BJ (cell line): ENCODE results near the gene FXYD5. TPM values are rescaled to one million over a fixed set of nuclear protein-coding genes. Genes with fewer than 3 reads are reported as not detected.

ENCODE experiments used
- CTCF ChIA-PET: fragments of 350-600 bp; formaldehyde crosslinking; extraction: SDS; loops from one replicate; lab custom pipeline; 2021; ENCODE audit warnings: antibody characterized with exemption, inconsistent platforms; lab: Yijun Ruan, JAX
- POLR2A ChIA-PET: fragments of 300-600 bp; sonication (Branson Sonifier 250); formaldehyde crosslinking; extraction: SDS; loops from one replicate; lab custom pipeline; 2021; ENCODE audit warnings: antibody characterized with exemption; lab: Charles Lee
- DNase-seq: peaks from one replicate; pipeline ENCODE4 v3.0.0-alpha.2; 2011; ENCODE audit warnings: low read depth
- H3K27me3 ChIP-seq: 2 replicates; pipeline ENCODE4 v1.6.0; 2011; ENCODE audit warnings: low read length; ENCODE audit not compliant: control insufficient read depth, insufficient read depth
- H3K36me3 ChIP-seq: 2 replicates; pipeline ENCODE4 v1.5.1; 2011; ENCODE audit warnings: low read length; ENCODE audit not compliant: control insufficient read depth, insufficient read depth
- H3K4me3 ChIP-seq: 2 replicates; pipeline ENCODE4 v1.5.1; 2011; ENCODE audit warnings: low read depth, mild to moderate bottlenecking, control low read depth, low read length
- polyA plus RNA-seq: library from polyadenylated mRNA; depleted of rRNA; stranded (reverse); fragments of >200 nt; gene quantifications from 2 replicates; pipeline ENCODE4 v1.2.3, GENCODE V29; 2011
- TF ChIP-seq, protein P1 (sequence below): IDR thresholded peaks from 2 replicates; pipeline ENCODE4 v1.5.1; 2011; ENCODE audit warnings: low read depth, mild to moderate bottlenecking, control low read depth, inconsistent platforms, low read length, moderate library complexity; ENCODE audit not compliant: insufficient read depth

Gene FXYD5
- polyA plus RNA-seq, 1 experiment: 332 TPM

- CTCF ChIA-PET: interaction anchor here (1.0 to 2.8 kb wide), 2 partner anchors 11 to 13 kb away, joined by 3 to 9 read pairs; no protein-coding TSS in a partner anchor
- TF ChIP-seq, protein P1, sequence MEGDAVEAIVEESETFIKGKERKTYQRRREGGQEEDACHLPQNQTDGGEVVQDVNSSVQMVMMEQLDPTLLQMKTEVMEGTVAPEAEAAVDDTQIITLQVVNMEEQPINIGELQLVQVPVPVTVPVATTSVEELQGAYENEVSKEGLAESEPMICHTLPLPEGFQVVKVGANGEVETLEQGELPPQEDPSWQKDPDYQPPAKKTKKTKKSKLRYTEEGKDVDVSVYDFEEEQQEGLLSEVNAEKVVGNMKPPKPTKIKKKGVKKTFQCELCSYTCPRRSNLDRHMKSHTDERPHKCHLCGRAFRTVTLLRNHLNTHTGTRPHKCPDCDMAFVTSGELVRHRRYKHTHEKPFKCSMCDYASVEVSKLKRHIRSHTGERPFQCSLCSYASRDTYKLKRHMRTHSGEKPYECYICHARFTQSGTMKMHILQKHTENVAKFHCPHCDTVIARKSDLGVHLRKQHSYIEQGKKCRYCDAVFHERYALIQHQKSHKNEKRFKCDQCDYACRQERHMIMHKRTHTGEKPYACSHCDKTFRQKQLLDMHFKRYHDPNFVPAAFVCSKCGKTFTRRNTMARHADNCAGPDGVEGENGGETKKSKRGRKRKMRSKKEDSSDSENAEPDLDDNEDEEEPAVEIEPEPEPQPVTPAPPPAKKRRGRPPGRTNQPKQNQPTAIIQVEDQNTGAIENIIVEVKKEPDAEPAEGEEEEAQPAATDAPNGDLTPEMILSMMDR: no peak
- no peak for DNase-seq
Measured at GRCh38 chr19:35112995-35113688, 41.4 kb upstream of the FXYD5 start.

DNA sequence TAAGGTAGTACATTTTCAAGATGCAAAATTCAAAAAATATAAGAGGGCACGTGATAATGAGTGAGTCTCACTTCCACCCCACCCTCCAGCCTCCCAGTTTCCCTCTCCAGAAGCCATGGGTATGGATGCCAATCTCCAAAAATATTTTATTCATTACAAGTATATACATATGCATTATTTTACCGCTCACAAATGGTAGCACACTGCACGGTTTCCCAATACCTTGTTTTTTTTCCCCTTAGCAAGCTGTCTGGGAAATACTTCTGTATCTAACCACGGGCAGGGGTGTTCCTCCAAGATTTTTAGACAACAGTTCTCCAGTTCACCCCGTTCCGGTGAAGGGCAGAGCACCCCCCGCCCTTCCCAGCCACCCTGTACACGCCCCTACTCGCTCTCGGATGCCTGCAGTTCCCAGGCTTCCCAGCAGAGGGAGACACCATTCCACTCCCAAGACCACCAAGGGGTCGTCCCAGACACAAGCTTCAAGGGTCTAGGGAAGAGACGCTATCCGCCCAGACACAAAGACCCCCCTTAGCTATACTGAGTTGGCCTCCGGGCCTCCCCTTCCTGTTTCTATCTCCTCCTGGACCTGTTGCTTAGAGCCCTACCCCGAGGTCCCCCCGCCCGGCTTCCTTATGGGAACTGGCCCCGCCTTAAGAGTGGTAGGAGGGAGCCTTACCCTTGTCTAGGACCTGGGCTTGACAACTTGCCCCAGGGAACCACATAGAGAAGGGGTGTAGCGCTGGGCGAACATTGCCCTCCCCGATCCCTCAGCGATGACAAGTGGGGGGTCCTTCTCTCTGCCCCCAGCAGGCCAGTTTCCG is 40.0 kb upstream of the FXYD5 start:
- no peak for DNase-seq
- peaks cover 10% of the 10 kb centered on the region for H3K27me3 ChIP-seq
- CTCF ChIA-PET: interaction anchor here (0.7 to 4.8 kb wide), 23 partner anchors 9 to 150 kb away, joined by 3 to 59 read pairs (median 4); partner anchors contain the start of genes FXYD7 and LGI4
- POLR2A ChIA-PET: no interaction called here
- H3K4me3 ChIP-seq: no peak overlapping the region
- H3K36me3 ChIP-seq: no peaks in the 10 kb centered on the region
- TF ChIP-seq, protein P1: peak; percentile 99

More at GRCh38 chr19:35112995-35113688, 41.4 kb upstream of the FXYD5 start:
- POLR2A ChIA-PET: no interaction called here
- Histone ChIP-seq H3K36me3 (no peaks in the 10 kb centered on the region), H3K4me3 (no peak overlapping the region), H3K27me3 (peaks cover 10% of the 10 kb centered on the region)

GRCh38 chr19:35115177-35115951 is 39.2 kb upstream of the FXYD5 start, which contains the start of gene FXYD3:
Gene FXYD3 (plus strand): TSS chr19:35115823. CDS start chr19:35119377, 3,554 bp downstream.
- Histone ChIP-seq H3K36me3 (no peaks in the 10 kb centered on the region), H3K27me3 (peaks cover 10% of the 10 kb centered on the region), H3K4me3 (no peak within 1 kb of the TSS)
- ChIA-PET POLR2A (no interaction called here), CTCF (interaction anchor here (0.7 to 4.8 kb wide), 24 partner anchors 8 to 149 kb away, joined by 3 to 59 read pairs (median 4); partner anchors contain the start of genes FXYD7 and LGI4)
- DNase-seq: no peak
- TF ChIP-seq, protein P1: no peak

DNA sequence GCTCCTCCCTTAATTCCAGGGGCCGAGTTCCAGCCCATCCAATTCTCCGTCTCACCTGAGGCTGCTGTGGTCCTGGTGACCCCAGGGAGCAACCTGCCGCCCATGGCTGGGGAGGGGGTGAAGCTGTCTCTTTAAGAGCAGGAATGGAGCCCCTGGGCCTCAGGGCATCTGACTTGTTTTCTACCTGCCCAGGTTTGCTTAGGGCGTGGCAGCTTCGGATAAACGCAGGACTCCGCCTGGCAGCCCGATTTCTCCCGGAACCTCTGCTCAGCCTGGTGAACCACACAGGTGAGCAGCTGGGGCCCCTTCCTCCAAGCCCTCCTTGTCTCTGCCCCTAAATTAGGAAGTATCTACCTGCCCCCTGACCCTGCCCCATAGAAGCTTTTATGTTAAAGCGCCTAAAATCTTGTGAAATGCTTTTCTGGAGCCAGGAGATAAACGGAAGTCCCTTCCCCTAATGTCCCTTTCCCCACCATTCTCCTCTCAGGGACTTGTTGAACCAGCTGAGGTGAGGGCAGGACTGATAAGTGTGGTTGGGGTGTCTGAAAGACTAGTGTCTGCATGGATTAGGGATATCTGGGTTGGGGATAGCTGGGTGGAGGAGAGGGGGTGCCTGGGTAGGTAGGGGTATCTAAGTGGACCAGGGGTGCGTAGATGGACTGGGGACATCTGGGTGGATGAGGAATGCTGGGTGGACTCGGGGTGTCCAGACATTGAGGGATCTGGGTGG is 38.3 kb upstream of the FXYD5 start:
- no peak for DNase-seq
- H3K4me3 ChIP-seq: no peak overlapping the region
- H3K27me3 ChIP-seq: peaks cover 10% of the 10 kb centered on the region
- ChIA-PET CTCF (interaction anchor here (0.7 to 4.8 kb wide), 11 partner anchors 9 to 72 kb away, joined by 3 to 59 read pairs (median 4); partner anchors contain the start of genes FXYD7 and LGI4), POLR2A (no interaction called here)
- H3K36me3 ChIP-seq: no peaks in the 10 kb centered on the region
- TF ChIP-seq, protein P1: no peak
